ENCODE results near the gene RAPGEF2.

DNA sequence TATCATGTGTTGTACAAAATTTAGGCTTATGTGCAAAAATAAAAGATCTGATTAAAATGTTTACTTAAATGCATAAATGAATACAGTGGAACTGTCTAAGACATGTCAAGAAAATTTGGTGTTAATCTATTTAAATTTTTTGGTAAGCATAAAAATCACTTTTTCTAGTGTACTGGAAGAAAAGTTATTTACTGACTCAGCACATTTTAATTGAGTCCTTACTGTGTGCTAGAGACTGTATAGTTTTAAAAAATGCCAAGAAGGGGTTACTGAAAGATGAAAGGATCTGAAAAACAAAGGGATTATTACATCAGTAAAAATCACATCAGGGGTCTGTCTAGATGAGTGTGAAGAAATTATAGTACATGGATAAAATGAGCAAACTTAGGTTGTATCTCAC, 60.6 kb downstream of the RAPGEF2 start:
- TF ChIP-seq POLR2A (IDR thresholded peaks at IDR 0.05) = no peak
- TF ChIP-seq, protein P1, sequence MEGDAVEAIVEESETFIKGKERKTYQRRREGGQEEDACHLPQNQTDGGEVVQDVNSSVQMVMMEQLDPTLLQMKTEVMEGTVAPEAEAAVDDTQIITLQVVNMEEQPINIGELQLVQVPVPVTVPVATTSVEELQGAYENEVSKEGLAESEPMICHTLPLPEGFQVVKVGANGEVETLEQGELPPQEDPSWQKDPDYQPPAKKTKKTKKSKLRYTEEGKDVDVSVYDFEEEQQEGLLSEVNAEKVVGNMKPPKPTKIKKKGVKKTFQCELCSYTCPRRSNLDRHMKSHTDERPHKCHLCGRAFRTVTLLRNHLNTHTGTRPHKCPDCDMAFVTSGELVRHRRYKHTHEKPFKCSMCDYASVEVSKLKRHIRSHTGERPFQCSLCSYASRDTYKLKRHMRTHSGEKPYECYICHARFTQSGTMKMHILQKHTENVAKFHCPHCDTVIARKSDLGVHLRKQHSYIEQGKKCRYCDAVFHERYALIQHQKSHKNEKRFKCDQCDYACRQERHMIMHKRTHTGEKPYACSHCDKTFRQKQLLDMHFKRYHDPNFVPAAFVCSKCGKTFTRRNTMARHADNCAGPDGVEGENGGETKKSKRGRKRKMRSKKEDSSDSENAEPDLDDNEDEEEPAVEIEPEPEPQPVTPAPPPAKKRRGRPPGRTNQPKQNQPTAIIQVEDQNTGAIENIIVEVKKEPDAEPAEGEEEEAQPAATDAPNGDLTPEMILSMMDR (IDR thresholded peaks at IDR 0.05) = no peak

Data from testis (tissue), 2 donors.